GM12892 (cell line): ENCODE measurements around the gene SENP1.

ENCODE experiments used
- DNase-seq: peaks from one replicate; pipeline ENCODE4 v3.0.0; 2011; ENCODE audit not compliant: insufficient read length
- FAIRE-seq: peaks from 2 replicates; lab custom pipeline; 2011; peaks lifted over from hg19 to GRCh38; lab: Jason Lieb, UNC
- POLR2A ChIP-seq: IDR thresholded peaks from 2 replicates; pipeline ENCODE4 v1.6.1; 2011; ENCODE audit warnings: low read depth, low read length, control low read depth
- POLR2AphosphoS5 ChIP-seq: IDR thresholded peaks from 2 replicates; pipeline ENCODE4 v1.6.1; 2011; ENCODE audit warnings: low read depth, low read length, control low read depth
- TAF1 ChIP-seq: IDR thresholded peaks from 2 replicates; pipeline ENCODE4 v1.6.1; 2011; ENCODE audit warnings: low read depth, mild to moderate bottlenecking, control low read depth, low read length, borderline replicate concordance

The SENP1 gene

DNA sequence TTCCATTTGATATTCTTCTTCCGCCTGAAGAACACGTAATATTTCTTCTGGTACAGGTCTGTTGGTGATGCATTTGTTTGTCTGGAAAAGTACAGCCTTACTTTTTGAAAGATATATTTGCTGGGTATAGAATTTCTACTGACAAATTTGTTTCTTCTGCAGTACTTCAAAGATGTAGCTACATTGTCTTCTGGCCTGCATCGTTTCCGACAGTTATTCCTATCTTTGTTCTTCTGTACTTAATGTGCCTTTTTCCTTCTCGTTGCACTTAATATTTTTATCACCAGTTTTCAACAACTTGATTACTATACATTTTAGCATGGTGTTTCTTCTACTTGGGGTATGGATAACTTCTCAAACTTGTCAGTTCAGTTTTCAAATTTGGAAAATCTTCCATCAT, 47.1 kb downstream of the SENP1 start:
- no peak for FAIRE-seq

DNA sequence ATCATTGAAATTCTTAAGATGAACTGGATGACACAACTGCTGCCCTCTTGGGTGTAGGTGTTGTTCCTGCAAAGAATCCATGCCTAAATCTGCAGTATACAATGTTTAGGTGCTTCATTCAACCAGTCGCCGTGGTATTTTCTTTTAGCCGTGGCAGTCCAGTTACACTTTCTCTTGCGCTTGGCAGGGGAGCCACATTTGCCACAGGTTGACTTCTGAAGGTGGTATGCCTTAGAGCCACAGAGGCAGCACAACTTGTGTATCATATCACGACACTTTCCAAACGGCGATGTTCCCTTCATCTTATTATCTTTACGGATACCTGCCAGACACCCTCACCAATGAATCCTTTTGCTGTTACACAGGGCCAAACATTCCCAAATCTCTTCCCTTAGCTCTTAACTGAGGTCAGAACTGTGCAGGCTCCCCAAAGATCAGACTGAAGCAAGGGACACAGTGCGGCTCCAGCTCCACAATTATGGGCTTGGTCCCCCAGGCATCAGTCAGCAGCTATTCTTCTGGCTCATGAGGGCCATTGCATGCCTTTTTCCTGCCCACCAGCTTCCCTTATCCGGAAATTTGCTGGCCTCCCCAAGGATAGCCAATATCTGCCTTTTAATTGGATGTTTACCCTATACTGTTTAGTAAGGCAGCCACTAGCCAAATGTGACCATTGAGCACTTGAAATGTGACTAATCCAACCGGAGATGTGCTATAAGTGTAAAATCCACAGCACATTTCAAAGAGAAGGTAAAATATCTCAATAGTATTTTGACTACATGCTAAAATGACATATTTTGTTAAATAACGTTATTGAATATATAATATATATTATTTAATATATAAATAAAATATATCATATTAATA, 50.7 kb downstream of the SENP1 start:
- TF ChIP-seq TAF1 (no peak), POLR2A (no peak), POLR2AphosphoS5 (no peak)
- FAIRE-seq (peak; percentile 30), DNase-seq (no peak)

More for the DNA sequence above, 47.1 kb downstream of the SENP1 start:
- TF ChIP-seq POLR2AphosphoS5 (no peak), POLR2A (no peak), TAF1 (no peak)
- no peak for DNase-seq

DNA sequence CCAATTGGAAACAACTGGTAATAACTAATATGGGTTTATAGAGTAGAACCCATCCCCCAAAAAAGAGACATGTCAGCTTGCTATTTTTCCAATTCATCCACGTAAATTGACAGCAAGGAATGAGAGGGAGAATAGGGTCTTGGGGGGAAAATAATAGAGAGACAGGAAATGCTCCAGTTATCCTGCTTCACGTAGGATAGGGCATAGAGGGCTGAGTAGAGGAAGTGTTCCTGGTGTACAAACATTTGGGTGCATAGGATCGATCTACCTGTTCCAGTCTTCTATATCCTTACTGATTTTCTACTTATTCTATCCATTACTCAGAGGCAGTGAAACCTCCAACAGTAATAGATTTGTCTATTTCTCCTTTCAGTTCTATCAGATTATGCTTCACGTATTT, 52.0 kb downstream of the SENP1 start:
- no peak for FAIRE-seq
- TF ChIP-seq TAF1 (no peak), POLR2AphosphoS5 (no peak), POLR2A (no peak)

DNA sequence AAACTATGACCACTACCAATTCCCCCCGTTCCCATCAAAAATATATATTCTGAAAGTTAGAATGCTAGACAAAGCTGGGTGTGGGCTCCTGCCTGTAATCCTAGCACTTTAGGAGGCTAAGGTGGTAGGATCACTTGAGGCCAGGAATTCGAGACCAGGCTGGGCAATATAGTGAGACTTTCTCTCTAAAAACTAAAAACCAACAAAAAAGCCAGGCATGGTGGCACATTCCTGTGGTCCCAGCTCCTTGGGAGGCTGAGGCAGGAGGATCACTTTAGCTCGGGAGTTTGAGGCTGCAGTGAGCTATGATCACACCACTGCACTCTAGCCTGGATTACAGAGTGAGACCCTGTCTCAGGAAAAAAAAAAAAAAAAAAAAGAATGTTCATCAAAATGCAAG, 52.8 kb downstream of the SENP1 start:
- DNase-seq = no peak
- FAIRE-seq = no peak
- TF ChIP-seq TAF1 (no peak), POLR2AphosphoS5 (no peak), POLR2A (no peak)

More for the DNA sequence above, 52.0 kb downstream of the SENP1 start:
- no peak for DNase-seq

DNA sequence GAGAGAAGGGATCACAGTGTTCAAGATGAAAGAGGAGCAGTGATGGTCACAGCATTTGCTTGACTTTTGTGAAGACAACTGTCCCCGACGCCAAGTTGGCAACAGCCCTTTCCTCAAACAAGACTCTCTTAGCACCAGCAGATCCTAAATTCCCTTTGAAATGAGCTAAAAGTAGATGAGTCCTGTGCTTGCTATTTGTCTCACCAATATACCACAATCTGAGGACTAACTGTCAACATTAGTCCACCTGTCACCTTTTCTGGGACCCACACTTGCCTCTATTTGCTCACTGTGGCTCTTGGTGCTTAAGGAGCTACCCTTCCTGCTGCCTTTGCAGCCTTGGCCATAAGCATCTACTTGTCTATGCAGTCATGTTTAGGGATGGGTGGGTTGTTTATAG, 54.2 kb downstream of the SENP1 start:
- DNase-seq = no peak
- TF ChIP-seq TAF1 = no peak
- TF ChIP-seq POLR2A = no peak
- TF ChIP-seq POLR2AphosphoS5 = no peak
- FAIRE-seq = no peak

DNA sequence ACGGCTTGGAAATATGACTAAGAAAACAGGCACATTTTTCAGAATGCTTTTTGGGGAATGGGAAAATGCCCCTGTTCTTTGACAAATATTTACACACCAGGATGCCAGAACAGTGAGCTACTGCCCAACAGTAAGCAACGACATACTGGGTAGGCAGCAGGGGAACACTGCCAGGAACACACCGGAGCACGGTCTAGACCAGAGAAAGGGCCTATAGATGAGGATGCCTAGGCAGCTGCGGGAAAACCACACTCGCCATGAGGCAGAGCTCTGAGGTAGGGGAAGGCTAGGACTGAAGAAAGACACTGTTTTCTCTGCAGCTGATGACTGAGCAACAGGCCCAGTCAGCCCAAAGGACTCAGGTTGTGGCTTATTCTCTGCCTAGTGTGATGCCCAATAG, 55.7 kb downstream of the SENP1 start:
- no peak for FAIRE-seq
- no peak for DNase-seq
- TF ChIP-seq POLR2AphosphoS5 = no peak
- TF ChIP-seq TAF1 = no peak
- TF ChIP-seq POLR2A = no peak

DNA sequence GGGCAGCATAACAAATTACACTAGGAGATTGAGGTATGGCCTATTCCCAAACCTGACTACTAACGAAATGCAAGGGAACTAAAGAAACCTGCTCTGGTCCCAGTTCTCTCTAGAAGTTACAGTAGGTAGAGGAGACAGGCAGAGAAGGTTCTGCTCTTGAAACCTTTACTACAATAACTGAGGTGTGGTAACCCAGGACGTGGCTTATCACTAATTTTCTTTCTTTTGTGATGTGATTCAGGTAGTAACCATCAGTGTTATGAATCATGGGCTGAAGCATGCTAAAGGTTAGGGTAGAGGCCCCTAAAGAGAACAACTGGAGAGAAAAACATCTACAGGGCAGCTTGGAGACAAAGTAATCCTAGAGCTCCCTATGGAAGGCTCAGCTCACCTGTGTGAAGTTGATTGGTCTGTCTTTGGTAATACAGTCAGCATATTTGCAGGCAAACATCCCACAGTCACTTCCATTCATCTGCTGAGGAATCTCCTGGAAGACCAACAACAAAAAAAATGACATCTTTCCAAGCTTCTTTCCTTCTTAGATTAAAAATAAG, 59.8 kb downstream of the SENP1 start:
- no peak for TF ChIP-seq POLR2AphosphoS5
- no peak for TF ChIP-seq TAF1
- no peak for TF ChIP-seq POLR2A
- DNase-seq (no peak), FAIRE-seq (no peak)

DNA sequence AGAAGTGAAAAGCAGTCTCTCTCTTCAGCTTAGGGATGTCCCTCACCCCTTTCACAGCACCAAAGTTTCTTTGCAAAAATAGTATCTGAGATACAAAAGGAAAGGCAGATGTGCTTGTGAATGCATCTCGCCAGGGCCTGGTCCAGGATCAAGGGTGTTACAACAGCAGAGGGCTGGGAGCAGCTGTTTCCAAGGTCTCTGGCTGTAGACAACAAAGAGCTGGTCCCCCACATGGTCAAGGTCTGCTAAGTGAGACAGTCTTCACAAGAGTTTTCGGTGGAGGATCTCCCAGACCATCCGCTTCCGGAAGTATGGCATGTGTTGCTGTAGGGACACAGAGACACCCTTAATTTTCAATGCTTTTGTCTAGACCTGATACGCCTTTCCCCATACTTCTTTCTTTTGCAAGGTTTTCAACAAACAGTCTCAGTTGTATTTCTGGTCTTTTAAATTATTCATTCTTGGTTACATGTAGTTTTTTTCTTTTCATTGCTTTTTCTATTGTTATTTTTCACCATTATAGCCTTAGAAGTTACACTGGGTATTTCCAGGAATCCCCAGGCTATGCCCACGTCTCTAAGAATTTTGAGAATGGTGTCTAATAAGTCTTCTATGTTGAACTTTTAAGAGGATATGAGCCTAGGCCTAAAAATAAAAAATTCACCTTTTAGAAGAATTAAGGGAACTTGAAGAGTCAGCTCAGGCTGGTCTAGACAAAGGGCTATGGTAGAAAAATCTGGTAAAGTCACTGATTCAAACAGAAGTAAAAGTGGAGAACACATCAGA, 60.6 kb downstream of the SENP1 start:
- FAIRE-seq = no peak
- DNase-seq = no peak
- TF ChIP-seq POLR2AphosphoS5 (no peak), TAF1 (no peak), POLR2A (no peak)

DNA sequence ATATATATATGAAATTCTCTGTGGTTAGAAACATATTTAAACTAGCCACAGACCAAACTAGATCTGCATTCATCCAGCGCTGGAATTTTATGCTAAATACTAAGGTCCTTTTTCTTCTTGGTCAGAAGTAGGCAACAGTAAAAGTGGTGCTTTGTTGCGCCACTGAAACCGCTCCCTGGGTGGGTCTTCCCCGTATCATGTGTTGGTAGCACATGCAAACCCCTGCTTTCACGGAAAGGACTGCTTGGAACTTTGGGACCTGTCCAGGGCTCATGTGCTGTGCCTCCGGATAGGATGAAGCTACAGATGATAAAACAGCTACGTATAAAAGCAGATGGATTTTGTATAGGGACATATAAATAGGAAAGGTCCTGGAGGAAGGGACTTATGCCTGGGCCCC, 61.5 kb downstream of the SENP1 start:
- no peak for FAIRE-seq
- no peak for DNase-seq

DNA sequence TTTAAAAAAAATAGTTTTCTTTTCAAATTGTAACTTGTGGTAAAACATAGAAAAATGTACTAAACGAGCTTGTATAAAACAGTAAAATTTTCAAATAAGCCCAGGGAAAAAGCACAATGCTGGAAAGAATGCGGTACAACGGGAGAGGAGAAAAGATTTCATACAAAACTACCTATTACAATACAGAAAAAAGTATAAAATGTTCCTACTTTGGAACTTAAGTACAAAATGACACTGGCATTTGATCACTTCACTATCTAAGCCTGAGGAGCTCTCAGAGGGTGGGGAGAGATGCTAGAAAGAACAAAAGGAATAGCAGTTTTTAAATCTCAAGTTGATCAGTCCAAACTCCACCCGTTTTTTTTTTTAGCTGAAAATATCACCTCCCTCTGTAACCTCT, 62.1 kb downstream of the SENP1 start:
- FAIRE-seq (no peak), DNase-seq (no peak)
- no peak for TF ChIP-seq POLR2AphosphoS5
- TF ChIP-seq POLR2A = no peak
- no peak for TF ChIP-seq TAF1

More for the DNA sequence above, 61.5 kb downstream of the SENP1 start:
- TF ChIP-seq POLR2AphosphoS5 (no peak), POLR2A (no peak), TAF1 (no peak)

DNA sequence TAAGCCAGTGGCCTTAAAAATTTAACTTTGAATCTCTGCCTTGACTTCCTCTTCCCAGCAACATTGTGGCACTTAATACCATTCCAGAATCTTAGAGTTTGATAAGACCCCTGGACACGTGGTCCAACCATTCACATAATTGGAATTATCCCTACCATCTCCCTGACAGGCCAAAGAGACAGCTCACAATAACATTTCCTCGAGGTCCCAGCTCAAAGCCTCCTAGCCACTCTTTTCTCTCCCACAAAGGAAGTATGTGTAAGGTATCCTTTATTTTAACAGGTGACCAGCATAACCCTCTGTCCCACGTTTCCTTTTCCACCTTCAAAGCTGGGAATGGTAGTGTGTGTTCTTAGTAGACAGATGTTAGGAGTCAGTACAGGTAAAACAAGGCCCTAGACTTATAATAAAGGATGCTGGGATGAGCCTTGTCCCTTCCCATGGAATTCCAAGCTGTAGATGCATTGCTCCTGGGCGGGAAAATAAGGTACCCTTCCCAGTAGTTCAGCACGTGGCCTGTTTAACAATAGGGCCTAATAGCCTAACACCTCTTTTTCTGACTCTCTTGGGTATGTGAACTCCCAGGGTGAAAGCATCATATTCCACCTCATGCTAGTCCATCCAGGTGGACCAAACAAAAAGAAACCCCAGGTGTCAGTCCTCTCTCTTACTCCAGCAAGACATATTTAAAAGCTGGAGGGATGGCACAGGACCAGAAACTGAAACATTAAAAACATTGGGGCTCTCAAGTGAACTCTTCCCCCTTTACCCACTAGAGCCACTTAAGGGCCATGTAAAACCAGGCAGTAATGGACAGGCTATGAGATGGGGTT, 64.1 kb downstream of the SENP1 start:
- FAIRE-seq (no peak), DNase-seq (no peak)
- TF ChIP-seq POLR2AphosphoS5 = no peak
